AG04450 (cell line): ENCODE results near the gene DLL4. TPM values are rescaled to one million over a fixed set of nuclear protein-coding genes. Genes with fewer than 3 reads are reported as not detected.

Experiments
- CTCF ChIA-PET: fragments of 300-600, 350-600 bp; formaldehyde crosslinking; extraction: SDS; loops from one replicate; lab custom pipeline; 2022; ENCODE audit warnings: antibody characterized with exemption, inconsistent platforms; lab: Charles Lee
- POLR2A ChIA-PET: fragments of 350-600 bp; formaldehyde crosslinking; extraction: SDS; loops from one replicate; lab custom pipeline; 2021; ENCODE audit warnings: antibody characterized with exemption, inconsistent platforms; lab: Yijun Ruan, JAX
- DNase-seq: peaks from one replicate; pipeline ENCODE4 v3.0.0-alpha.2; 2011; ENCODE audit warnings: low read depth, low spot score
- H3K27ac ChIP-seq: one replicate; pipeline ENCODE4 v1.5.1; 2012; ENCODE audit warnings: low read depth, low read length, control low read depth
- H3K27me3 ChIP-seq: one replicate; pipeline ENCODE4 v1.6.0; 2012; ENCODE audit warnings: low read length; ENCODE audit not compliant: control insufficient read depth, insufficient read depth
- H3K4me3 ChIP-seq: 2 replicates; pipeline ENCODE4 v1.5.1; 2011; ENCODE audit warnings: mild to moderate bottlenecking, low read depth, low read length, control low read depth
- H3K9me3 ChIP-seq: 2 replicates; pipeline ENCODE4 v1.5.1; 2012; ENCODE audit warnings: low read length; ENCODE audit not compliant: control insufficient read depth, insufficient read depth
- polyA plus RNA-seq: library from polyadenylated mRNA; depleted of rRNA; stranded (reverse); fragments of >200 nt; gene quantifications from 2 replicates; pipeline ENCODE4 v1.2.3, GENCODE V29; 2011
- TF ChIP-seq, protein P1 (sequence below): IDR thresholded peaks from 2 replicates; pipeline ENCODE4 v1.5.1; 2011; ENCODE audit warnings: low read depth, low read length, control low read depth, inconsistent platforms

The DLL4 gene
- polyA plus RNA-seq, 1 experiment: 1.5 TPM

DNA sequence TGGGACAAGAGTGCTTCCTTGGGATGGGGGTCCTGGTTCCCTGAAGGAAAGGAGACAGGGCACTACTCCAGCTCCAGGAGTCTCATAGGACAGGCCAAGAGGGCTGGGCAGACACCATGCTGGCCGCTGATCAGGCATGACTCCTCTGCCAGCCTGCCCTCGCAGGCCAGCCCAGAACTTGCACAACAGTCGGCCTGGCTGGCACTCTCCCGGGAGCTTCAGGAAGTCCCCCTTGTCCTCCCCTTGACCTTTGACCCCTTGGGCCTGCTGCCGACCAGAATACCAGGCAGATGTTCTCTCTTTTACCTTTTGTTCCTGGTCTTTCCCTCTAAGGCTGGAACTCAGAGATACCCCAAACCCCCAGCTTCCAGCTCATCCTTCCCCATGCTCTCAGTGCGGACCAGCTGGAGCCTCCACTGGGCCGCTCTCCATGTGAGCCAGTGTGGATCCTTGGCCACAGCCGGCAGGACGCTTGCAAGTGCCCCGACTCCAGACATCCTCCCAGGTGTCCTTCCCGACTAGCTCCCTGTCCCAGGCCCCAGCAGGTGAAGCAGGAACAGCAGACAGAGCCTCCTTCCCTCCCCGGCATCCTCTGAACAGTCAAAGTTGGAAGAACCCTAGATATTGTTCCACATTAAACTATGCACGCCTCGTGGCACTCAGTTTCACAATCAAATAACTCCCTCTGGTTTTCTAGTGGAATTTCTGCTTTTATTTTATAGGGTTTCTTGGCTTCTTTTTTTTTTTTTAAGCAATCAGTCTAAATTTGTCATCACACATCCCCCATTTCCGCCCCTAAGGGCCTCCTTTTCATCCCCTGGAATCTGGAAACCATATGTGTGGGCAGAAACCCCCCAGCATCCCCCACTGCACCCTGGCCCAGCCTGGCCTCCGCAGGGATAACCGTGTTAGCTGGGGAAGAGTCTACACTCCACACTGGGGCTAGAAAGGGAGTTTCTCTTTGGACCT lies 19.2 kb upstream of the DLL4 start:
- ChIA-PET POLR2A (interaction anchor here (0.7 to 0.8 kb wide), 3 partner anchors 14 to 31 kb away, joined by 3 to 5 read pairs (median 4); no protein-coding TSS in a partner anchor), CTCF (interaction anchor here (1.6 kb wide), 1 partner anchor 32 kb away, joined by 5 read pairs; no protein-coding TSS in a partner anchor)
- DNase-seq: no peak
- no peak overlapping the region for H3K4me3 ChIP-seq
- no peak overlapping the region for H3K27ac ChIP-seq
- H3K9me3 ChIP-seq: no peaks in the 10 kb centered on the region; the same call in 1 of the 2 replicates
- TF ChIP-seq, protein P1, sequence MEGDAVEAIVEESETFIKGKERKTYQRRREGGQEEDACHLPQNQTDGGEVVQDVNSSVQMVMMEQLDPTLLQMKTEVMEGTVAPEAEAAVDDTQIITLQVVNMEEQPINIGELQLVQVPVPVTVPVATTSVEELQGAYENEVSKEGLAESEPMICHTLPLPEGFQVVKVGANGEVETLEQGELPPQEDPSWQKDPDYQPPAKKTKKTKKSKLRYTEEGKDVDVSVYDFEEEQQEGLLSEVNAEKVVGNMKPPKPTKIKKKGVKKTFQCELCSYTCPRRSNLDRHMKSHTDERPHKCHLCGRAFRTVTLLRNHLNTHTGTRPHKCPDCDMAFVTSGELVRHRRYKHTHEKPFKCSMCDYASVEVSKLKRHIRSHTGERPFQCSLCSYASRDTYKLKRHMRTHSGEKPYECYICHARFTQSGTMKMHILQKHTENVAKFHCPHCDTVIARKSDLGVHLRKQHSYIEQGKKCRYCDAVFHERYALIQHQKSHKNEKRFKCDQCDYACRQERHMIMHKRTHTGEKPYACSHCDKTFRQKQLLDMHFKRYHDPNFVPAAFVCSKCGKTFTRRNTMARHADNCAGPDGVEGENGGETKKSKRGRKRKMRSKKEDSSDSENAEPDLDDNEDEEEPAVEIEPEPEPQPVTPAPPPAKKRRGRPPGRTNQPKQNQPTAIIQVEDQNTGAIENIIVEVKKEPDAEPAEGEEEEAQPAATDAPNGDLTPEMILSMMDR: no peak
- H3K27me3 ChIP-seq: no peaks in the 10 kb centered on the region

DNA sequence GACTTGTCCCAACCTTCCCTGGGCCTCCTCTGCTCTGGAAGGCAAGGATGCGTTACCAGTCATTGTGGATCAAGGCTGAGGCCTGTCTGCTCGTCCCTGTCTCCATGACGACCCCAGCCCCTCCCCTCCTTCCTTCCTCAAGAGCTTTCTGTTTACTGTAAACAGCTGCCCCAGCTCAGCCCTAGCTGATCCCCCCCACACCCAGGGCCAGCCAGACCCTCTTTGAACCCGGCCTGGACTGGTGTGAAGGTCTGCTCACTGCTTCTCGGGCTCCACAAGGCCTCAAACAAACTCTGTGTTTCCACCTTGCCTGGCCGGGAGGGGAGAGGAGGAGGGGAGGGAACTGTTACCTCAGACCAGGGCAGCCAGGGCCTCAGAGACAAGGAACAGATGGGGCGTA lies 18.0 kb upstream of the DLL4 start:
- ChIA-PET CTCF (interaction anchor here (1.0 to 1.5 kb wide), 4 partner anchors 8 to 111 kb away, joined by 3 to 6 read pairs (median 4); no protein-coding TSS in a partner anchor), POLR2A (interaction anchor here (0.8 kb wide), 1 partner anchor 16 kb away, joined by 3 read pairs; no protein-coding TSS in a partner anchor)
- no peak overlapping the region for H3K4me3 ChIP-seq
- TF ChIP-seq, protein P1: no peak
- no peak for DNase-seq
- H3K9me3 ChIP-seq: no peaks in the 10 kb centered on the region; the same call in 1 of the 2 replicates
- no peaks in the 10 kb centered on the region for H3K27me3 ChIP-seq
- no peak overlapping the region for H3K27ac ChIP-seq

DNA sequence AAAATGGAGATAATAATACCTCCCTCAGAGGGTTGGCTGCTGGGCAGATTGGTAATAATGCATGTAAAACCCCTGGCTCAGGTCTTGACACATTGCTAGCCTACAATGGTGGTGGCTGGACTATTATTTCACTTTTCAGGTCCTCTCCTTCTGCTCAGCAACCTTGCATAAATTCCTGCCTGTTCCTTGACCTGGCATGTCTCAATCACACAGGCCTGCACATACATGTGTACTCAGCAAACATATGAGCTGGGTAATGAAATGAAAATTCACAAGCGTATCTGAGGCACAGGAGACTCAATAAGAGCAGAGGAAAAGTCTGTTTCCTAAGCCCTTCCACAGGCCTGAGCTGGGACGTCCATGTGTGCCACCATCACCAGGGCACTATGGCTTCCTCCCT lies 17.4 kb upstream of the DLL4 start:
- Histone ChIP-seq H3K9me3 (no peaks in the 10 kb centered on the region; the same call in 1 of the 2 replicates), H3K4me3 (no peak overlapping the region), H3K27me3 (no peaks in the 10 kb centered on the region), H3K27ac (no peak overlapping the region)
- no peak for DNase-seq
- ChIA-PET CTCF (interaction anchor here (1.0 to 1.5 kb wide), 4 partner anchors 9 to 110 kb away, joined by 3 to 6 read pairs (median 4); no protein-coding TSS in a partner anchor), POLR2A (interaction anchor here (0.6 kb wide), 1 partner anchor 30 kb away, joined by 3 read pairs; no protein-coding TSS in a partner anchor)
- TF ChIP-seq, protein P1: no peak

DNA sequence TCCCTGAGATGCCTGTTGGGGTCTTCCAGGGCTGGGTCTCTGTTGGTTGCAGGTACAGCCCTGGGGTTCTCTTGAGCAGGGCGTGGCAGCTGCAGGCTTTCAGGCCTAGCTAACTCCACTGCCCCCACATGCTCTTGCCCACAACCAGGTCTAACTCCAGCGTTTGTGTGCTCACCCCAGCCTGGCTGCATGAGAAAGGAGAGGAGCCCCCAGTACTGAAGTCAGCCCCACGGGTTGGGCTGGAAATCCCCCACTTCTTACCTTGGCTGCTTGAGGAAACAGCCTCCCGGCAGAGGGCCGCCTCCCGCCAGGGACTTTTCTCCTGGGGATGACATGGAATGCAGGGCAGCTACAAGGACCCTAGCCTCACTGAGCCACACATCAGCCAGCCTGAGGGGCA lies 16.7 kb upstream of the DLL4 start:
- TF ChIP-seq, protein P1: no peak
- no peaks in the 10 kb centered on the region for H3K27me3 ChIP-seq
- no peak overlapping the region for H3K27ac ChIP-seq
- ChIA-PET POLR2A (interaction anchor here (0.6 kb wide), 1 partner anchor 29 kb away, joined by 3 read pairs; no protein-coding TSS in a partner anchor), CTCF (interaction anchor here (0.7 to 1.5 kb wide), 3 partner anchors 29 to 109 kb away, joined by 3 to 5 read pairs (median 4); no protein-coding TSS in a partner anchor)
- H3K4me3 ChIP-seq: no peak overlapping the region
- H3K9me3 ChIP-seq: no peaks in the 10 kb centered on the region; the same call in 1 of the 2 replicates
- no peak for DNase-seq
